Measurements from ENCODE around the gene PRR30. TPM values are rescaled to one million over a fixed set of nuclear protein-coding genes. Genes with fewer than 3 reads are reported as not detected.

Gene PRR30
- total and polyA plus RNA-seq, 9 donors: not detected

DNA sequence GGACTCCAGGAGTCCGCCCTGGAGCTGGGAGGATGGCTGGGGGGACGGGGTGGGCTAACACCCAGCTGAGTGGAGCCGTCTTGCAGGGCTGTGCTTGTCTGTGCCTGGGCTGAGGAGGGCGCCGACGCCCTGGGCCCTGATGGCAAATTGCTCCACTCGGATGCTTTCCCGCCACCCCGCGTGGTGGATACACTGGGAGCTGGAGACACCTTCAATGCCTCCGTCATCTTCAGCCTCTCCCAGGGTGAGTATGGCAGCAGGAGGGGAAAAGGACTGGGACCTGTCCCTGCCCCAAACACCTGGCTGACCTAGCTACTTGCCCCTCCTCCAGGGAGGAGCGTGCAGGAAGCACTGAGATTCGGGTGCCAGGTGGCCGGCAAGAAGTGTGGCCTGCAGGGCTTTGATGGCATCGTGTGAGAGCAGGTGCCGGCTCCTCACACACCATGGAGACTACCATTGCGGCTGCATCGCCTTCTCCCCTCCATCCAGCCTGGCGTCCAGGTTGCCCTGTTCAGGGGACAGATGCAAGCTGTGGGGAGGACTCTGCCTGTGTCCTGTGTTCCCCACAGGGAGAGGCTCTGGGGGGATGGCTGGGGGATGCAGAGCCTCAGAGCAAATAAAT is 39.8 kb downstream of the PRR30 start:
- WGBS (ENCODE audit: insufficient coverage): 83% methylated on average over 13 of the region's 19 CpGs
- no peak for DNase-seq
- H3K27me3 ChIP-seq (ENCODE audit: control insufficient read depth, insufficient read depth, low read length): no peaks in the 10 kb centered on the region

GRCh38 chr2:27097341-27097740 is 41.9 kb downstream of the PRR30 start:
- Histone ChIP-seq H3K4me1 (ENCODE audit: control insufficient read depth, insufficient read depth, low read length) (peaks cover 10% of the 10 kb centered on the region), H3K36me3 (ENCODE audit: control insufficient read depth, insufficient read depth, low read length) (no peaks in the 10 kb centered on the region), H3K27me3 (ENCODE audit: control insufficient read depth, insufficient read depth, low read length) (no peaks in the 10 kb centered on the region), H3K27ac (ENCODE audit: low read length) (no peak overlapping the region), H3K4me3 (ENCODE audit: low read length) (no peak overlapping the region), H3K9me3 (replicated peaks; ENCODE audit: control insufficient read depth, low read depth, low read length) (no peaks in the 10 kb centered on the region)
- WGBS (ENCODE audit: insufficient coverage): 89% methylated on average over 11 of the region's 14 CpGs
- no peak for DNase-seq

More for the DNA sequence above, 39.8 kb downstream of the PRR30 start:
- H3K9me3 ChIP-seq (replicated peaks; ENCODE audit: control insufficient read depth, low read depth, low read length): no peaks in the 10 kb centered on the region
- H3K4me1 ChIP-seq (ENCODE audit: control insufficient read depth, insufficient read depth, low read length): peaks cover 10% of the 10 kb centered on the region
- H3K36me3 ChIP-seq (ENCODE audit: control insufficient read depth, insufficient read depth, low read length): no peaks in the 10 kb centered on the region
- no peak overlapping the region for H3K27ac ChIP-seq (ENCODE audit: low read length)
- no peak overlapping the region for H3K4me3 ChIP-seq (ENCODE audit: low read length)

GRCh38 chr2:27096748-27097297 is 42.4 kb downstream of the PRR30 start:
- no peaks in the 10 kb centered on the region for H3K36me3 ChIP-seq (ENCODE audit: control insufficient read depth, insufficient read depth, low read length)
- DNase-seq: no peak
- no peak overlapping the region for H3K27ac ChIP-seq (ENCODE audit: low read length)
- no peaks in the 10 kb centered on the region for H3K9me3 ChIP-seq (replicated peaks; ENCODE audit: control insufficient read depth, low read depth, low read length)
- peaks cover 10% of the 10 kb centered on the region for H3K4me1 ChIP-seq (ENCODE audit: control insufficient read depth, insufficient read depth, low read length)
- WGBS (ENCODE audit: insufficient coverage): 78% methylated on average over 3 of the region's 3 CpGs
- H3K27me3 ChIP-seq (ENCODE audit: control insufficient read depth, insufficient read depth, low read length): no peaks in the 10 kb centered on the region
- no peak overlapping the region for H3K4me3 ChIP-seq (ENCODE audit: low read length)

DNA sequence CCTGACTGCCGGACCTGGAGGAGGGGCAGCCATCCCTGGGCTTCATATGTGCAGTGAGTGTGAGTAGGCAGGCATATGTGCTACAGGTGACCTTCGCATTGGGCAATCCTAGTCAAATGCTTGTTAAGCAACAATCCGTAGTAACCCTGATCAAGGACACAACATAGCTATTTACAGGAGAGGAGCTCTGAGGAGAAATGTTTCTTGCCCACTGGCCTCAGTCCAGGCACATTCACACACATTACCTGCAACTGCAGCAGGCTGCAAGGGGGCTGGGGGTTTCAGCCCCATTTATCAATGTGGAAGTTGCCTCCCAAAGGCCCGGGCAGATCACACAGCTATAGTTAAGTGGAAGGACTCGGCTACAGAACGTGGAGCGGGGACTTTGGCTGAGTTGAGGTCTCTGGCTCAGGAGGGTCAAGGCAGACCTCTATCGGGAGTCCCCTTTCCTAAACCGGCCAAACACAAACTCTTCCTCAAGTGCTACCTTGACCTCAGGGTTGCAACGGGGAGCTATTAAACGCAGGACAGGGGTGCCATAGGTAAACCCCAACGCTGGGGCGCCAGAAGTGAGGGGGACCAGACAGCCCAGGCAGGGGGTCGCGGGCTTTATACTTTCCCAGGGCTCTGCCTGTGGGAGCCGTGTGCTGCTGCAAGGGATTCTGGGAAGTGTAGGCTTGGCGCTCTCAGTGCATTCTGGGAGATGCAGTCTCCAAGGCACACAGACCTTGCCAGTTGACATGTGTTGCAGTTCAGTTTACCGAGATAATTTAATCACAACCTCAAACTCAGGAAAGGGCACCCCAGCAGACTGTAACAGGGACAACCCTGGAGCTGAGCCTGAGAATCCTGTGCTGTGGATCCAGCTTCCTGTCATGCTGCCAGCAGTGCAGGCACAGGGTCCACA is 43.2 kb downstream of the PRR30 start:
- Histone ChIP-seq H3K9me3 (replicated peaks; ENCODE audit: control insufficient read depth, low read depth, low read length) (no peaks in the 10 kb centered on the region), H3K27me3 (ENCODE audit: control insufficient read depth, insufficient read depth, low read length) (no peaks in the 10 kb centered on the region), H3K36me3 (ENCODE audit: control insufficient read depth, insufficient read depth, low read length) (no peaks in the 10 kb centered on the region), H3K4me1 (ENCODE audit: control insufficient read depth, insufficient read depth, low read length) (peaks cover 10% of the 10 kb centered on the region), H3K27ac (ENCODE audit: low read length) (no peak overlapping the region), H3K4me3 (ENCODE audit: low read length) (peak overlapping the region; percentile 43)
- 2% methylated on average over 7 of the region's 18 CpGs for WGBS (ENCODE audit: insufficient coverage)
- peak; percentile 83 for DNase-seq

DNA sequence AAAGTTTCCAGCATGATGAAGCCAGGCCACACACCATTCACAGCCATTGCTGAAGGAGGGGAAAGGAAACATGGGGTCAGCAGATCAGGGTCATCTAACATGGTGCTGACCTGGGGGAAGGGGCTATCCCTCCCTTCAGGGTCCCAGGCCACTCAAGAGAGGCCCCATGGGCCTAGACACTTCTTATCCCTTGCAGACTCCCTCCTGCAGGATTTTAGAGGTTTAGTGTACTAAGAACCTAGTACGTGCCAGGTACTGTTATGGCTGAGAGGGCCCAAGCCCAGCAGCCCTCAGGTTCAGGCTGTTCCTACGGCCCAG is 43.8 kb downstream of the PRR30 start:
- no CpG with 5 or more reads among the region's 2 CpGs for whole genome bisulfite sequencing (ENCODE audit: insufficient coverage)
- no peak for DNase-seq
- no peaks in the 10 kb centered on the region for H3K27me3 ChIP-seq (ENCODE audit: control insufficient read depth, insufficient read depth, low read length)

DNA sequence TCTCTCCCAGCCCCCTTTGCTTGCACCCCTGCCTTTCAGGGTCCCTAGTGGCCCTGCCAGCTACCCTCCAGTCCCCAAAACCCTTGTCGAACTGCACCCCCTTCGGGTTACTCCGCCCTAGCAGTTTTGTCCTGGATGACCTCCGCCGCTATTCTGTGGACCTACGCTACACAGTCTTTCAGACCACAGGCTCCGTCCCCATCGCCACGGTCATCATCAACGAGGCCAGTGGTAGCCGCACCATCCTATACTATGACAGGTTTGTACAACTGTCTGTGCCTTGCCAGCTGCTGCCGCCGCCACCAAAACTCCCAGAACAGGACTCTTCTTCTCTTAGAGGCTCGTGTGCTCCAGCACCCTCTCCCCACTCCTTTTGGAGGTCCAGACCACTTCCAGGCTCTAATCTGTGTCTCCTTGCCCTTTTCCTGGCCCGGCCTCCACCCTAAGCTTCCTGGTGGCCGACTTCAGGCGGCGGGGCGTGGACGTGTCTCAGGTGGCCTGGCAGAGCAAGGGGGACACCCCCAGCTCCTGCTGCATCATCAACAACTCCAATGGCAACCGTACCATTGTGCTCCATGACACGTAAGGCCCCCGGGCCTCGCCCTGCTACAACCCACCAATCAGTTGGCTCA is 44.7 kb downstream of the PRR30 start:
- Histone ChIP-seq H3K27me3 (ENCODE audit: control insufficient read depth, insufficient read depth, low read length) (no peaks in the 10 kb centered on the region), H3K36me3 (ENCODE audit: control insufficient read depth, insufficient read depth, low read length) (no peaks in the 10 kb centered on the region), H3K27ac (ENCODE audit: low read length) (no peak overlapping the region), H3K4me1 (ENCODE audit: control insufficient read depth, insufficient read depth, low read length) (peaks cover 10% of the 10 kb centered on the region), H3K4me3 (ENCODE audit: low read length) (no peak overlapping the region), H3K9me3 (replicated peaks; ENCODE audit: control insufficient read depth, low read depth, low read length) (no peaks in the 10 kb centered on the region)
- WGBS (ENCODE audit: insufficient coverage): 90% methylated on average over 22 of the region's 24 CpGs
- DNase-seq: no peak

More for the DNA sequence above, 43.8 kb downstream of the PRR30 start:
- peaks cover 10% of the 10 kb centered on the region for H3K4me1 ChIP-seq (ENCODE audit: control insufficient read depth, insufficient read depth, low read length)
- no peaks in the 10 kb centered on the region for H3K36me3 ChIP-seq (ENCODE audit: control insufficient read depth, insufficient read depth, low read length)
- no peak overlapping the region for H3K4me3 ChIP-seq (ENCODE audit: low read length)
- H3K27ac ChIP-seq (ENCODE audit: low read length): no peak overlapping the region
- H3K9me3 ChIP-seq (replicated peaks; ENCODE audit: control insufficient read depth, low read depth, low read length): no peaks in the 10 kb centered on the region

DNA sequence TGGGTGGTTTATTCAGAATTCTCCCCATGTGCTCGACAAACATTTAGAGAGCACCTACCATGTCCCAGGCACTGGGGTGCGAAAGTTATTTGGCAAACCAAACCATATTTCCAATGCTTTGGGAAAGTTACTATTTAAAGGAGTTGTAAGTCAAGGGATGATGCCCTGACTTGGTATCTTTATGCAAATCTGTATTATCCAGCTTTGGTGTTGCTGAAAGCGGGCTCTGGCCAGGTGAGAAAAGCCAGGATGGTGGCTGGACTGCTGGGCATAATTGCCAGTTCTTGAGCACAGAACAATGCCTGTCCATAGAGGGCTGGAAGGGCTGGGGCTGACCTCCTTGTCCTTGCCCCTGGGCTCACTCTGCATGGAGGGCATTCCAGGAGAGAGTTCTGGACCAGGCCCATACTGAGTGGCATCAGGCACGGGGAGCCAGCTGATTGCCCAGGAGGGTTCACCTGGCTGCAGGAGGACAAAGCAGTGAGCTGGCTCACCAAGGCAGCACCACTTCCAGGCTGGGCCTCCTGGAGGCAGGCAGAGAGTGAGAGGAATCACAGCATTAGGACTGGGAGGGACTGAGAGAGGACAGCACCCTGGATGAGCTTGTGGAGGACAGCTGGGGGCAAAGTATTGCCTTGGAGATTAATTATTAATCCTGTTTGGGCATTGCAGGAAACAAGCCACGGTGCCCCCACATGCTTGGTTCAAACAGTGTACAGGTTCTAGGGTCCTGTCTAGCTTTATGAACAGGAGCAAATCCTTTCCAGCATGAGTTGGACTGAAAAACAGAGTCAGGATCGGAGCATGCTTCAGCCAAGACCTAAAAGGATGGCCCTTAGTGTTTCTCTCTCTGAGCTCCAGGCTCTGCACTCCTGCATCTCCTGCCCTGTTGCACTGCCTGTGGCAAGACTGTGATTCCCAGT is 45.5 kb downstream of the PRR30 start:
- WGBS (ENCODE audit: insufficient coverage): 81% methylated on average over 4 of the region's 6 CpGs
- Histone ChIP-seq H3K4me1 (ENCODE audit: control insufficient read depth, insufficient read depth, low read length) (peaks cover 10% of the 10 kb centered on the region), H3K4me3 (ENCODE audit: low read length) (no peak overlapping the region), H3K36me3 (ENCODE audit: control insufficient read depth, insufficient read depth, low read length) (no peaks in the 10 kb centered on the region), H3K27me3 (ENCODE audit: control insufficient read depth, insufficient read depth, low read length) (no peaks in the 10 kb centered on the region), H3K9me3 (replicated peaks; ENCODE audit: control insufficient read depth, low read depth, low read length) (no peaks in the 10 kb centered on the region), H3K27ac (ENCODE audit: low read length) (no peak overlapping the region)
- no peak for DNase-seq

DNA sequence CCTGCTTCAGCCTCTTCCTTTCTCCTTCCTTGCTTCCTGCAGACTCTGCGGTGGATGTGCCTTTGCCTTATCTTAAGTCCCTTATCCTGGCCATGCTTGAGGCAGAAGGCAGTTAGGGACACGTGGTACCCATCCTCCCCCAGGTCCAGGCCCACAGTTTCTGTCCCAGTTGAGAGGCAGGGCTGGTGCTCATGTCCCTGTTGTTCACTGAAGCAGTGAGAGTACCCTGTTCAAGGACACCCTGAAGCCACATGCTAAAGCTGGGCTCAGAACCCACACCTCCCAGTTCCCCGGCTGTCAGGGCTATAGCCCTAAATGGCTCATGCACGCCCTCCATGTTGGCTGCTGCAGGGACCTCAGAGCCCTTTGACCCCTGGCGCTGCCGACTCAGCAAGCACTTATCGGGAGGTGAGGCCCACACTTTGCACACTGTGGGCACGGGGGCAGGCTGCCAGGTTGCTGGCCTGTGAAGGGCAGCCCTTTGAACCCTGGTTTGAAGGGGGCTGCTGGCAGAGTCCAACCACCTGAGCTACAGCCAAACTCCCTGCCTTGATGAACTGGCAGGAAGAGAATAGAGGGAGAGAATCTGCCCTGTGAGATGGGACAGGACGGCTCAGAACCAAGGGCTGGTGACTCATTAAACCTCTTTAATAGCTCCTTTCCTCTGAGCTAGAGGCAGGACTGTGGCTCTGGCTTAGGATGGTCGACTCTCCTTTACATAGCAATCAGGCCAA is 46.3 kb downstream of the PRR30 start:
- Histone ChIP-seq H3K4me3 (ENCODE audit: low read length) (no peak overlapping the region), H3K27me3 (ENCODE audit: control insufficient read depth, insufficient read depth, low read length) (no peaks in the 10 kb centered on the region), H3K36me3 (ENCODE audit: control insufficient read depth, insufficient read depth, low read length) (no peaks in the 10 kb centered on the region), H3K9me3 (replicated peaks; ENCODE audit: control insufficient read depth, low read depth, low read length) (no peaks in the 10 kb centered on the region), H3K27ac (ENCODE audit: low read length) (no peak overlapping the region), H3K4me1 (ENCODE audit: control insufficient read depth, insufficient read depth, low read length) (peaks cover 10% of the 10 kb centered on the region)
- WGBS (ENCODE audit: insufficient coverage): 65% methylated on average over 8 of the region's 10 CpGs
- no peak for DNase-seq
